Liver (tissue), 3 donors: ENCODE measurements around the gene PRSS8.

Source experiments
- EGR1 ChIP-seq, 2 donors: IDR thresholded peaks; 2 replicates each; pipeline ENCODE4 v1.6.1; 2016 to 2018; ENCODE audit warnings: antibody characterized with exemption in 2 of 2, low read depth in 2 of 2
- GABPA ChIP-seq, 2 donors: IDR thresholded peaks in 1 of 2; conservative IDR thresholded peaks in 1 of 2; 2 replicates each; pipeline ENCODE4 v1.6.1; 2016; ENCODE audit warnings: antibody characterized with exemption in 2 of 2, mild to moderate bottlenecking in 1 of 2, moderate library complexity in 1 of 2
- HNF4A ChIP-seq, 2 donors: conservative IDR thresholded peaks; 2 replicates each; pipeline ENCODE4 v1.6.1; 2016; ENCODE audit warnings: antibody characterized with exemption in 2 of 2, mild to moderate bottlenecking in 2 of 2
- JUND ChIP-seq, 2 donors: IDR thresholded peaks; 2 replicates each; pipeline ENCODE4 v1.6.1; 2016; ENCODE audit warnings: antibody characterized with exemption in 2 of 2
- NR2F2 ChIP-seq: IDR thresholded peaks from 2 replicates; pipeline ENCODE4 v1.6.1; 2016; ENCODE audit warnings: antibody characterized with exemption
- RAD21 ChIP-seq, 2 donors: IDR thresholded peaks; 2 replicates each; pipeline ENCODE4 v1.6.1; 2016; ENCODE audit warnings: antibody characterized with exemption in 2 of 2, mild to moderate bottlenecking in 2 of 2
- REST ChIP-seq: IDR thresholded peaks from 2 replicates; pipeline ENCODE4 v1.6.1; 2016; ENCODE audit warnings: antibody characterized with exemption, mild to moderate bottlenecking
- RXRA ChIP-seq, 2 donors: IDR thresholded peaks; 2 replicates each; pipeline ENCODE4 v1.6.1; 2017 to 2018; ENCODE audit warnings: antibody characterized with exemption in 2 of 2, mild to moderate bottlenecking in 1 of 2
- TAF1 ChIP-seq: conservative IDR thresholded peaks from 2 replicates; pipeline ENCODE4 v1.6.1; 2016; ENCODE audit warnings: antibody characterized with exemption, mild to moderate bottlenecking
- YY1 ChIP-seq: IDR thresholded peaks from 2 replicates; pipeline ENCODE4 v1.6.1; 2016; ENCODE audit warnings: antibody characterized with exemption, mild to moderate bottlenecking
- ZBTB33 ChIP-seq: IDR thresholded peaks from 2 replicates; pipeline ENCODE4 v1.6.1; 2016; ENCODE audit warnings: antibody characterized with exemption
- TF ChIP-seq, protein P1 (sequence below): fragments of 150-350 bp; IDR thresholded peaks from 2 replicates; pipeline ENCODE4 v1.5.1; 2017; ENCODE audit warnings: improper control_type of control experiment, low read depth, low read length; ENCODE audit not compliant: missing input control
- TF ChIP-seq, protein P2 (sequence below): IDR thresholded peaks from 2 replicates; pipeline ENCODE4 v1.6.1; 2016; ENCODE audit warnings: antibody characterized with exemption
- TF ChIP-seq, protein P3 (sequence below): IDR thresholded peaks from 2 replicates; pipeline ENCODE4 v1.6.1; 2016; ENCODE audit warnings: antibody characterized with exemption
- donor health status: healthy.
- donor health status: healthy.

DNA sequence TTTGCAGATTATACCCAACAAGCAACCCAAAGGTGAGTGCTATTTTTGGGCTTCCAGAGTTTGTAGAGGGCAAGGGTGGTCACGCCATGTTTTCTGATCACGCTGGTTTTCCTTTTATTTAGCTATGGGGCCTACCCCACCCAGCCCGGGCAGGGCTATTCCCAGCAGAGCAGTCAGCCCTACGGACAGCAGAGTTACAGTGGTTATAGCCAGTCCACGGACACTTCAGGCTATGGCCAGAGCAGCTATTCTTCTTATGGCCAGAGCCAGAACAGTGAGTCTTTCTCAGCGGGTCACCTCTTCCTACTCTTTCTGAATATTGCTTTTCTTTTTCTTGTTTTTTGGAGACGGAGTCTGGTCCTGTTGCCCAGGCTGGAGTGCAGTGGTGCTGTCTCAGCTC lies 46.9 kb upstream of the PRSS8 start:
- TF ChIP-seq NR2F2 = no peak
- TF ChIP-seq, protein P1, sequence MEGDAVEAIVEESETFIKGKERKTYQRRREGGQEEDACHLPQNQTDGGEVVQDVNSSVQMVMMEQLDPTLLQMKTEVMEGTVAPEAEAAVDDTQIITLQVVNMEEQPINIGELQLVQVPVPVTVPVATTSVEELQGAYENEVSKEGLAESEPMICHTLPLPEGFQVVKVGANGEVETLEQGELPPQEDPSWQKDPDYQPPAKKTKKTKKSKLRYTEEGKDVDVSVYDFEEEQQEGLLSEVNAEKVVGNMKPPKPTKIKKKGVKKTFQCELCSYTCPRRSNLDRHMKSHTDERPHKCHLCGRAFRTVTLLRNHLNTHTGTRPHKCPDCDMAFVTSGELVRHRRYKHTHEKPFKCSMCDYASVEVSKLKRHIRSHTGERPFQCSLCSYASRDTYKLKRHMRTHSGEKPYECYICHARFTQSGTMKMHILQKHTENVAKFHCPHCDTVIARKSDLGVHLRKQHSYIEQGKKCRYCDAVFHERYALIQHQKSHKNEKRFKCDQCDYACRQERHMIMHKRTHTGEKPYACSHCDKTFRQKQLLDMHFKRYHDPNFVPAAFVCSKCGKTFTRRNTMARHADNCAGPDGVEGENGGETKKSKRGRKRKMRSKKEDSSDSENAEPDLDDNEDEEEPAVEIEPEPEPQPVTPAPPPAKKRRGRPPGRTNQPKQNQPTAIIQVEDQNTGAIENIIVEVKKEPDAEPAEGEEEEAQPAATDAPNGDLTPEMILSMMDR = no peak
- TF ChIP-seq TAF1 = no peak
- TF ChIP-seq, protein P2, sequence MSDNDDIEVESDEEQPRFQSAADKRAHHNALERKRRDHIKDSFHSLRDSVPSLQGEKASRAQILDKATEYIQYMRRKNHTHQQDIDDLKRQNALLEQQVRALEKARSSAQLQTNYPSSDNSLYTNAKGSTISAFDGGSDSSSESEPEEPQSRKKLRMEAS = no peak
- no peak for TF ChIP-seq REST
- no peak for TF ChIP-seq EGR1 (IDR thresholded peaks at IDR 0.05; ENCODE audit: low read depth in 2 of 2)
- TF ChIP-seq RXRA (IDR thresholded peaks at IDR 0.05) = no peak
- TF ChIP-seq JUND (IDR thresholded peaks at IDR 0.05) = no peak
- no peak for TF ChIP-seq HNF4A (conservative IDR thresholded peaks at IDR 0.05)
- no peak for TF ChIP-seq ZBTB33
- no peak for TF ChIP-seq GABPA (IDR thresholded peaks at IDR 0.05 in 1 of 2, conservative IDR thresholded peaks at IDR 0.05 in 1 of 2)
- no peak for TF ChIP-seq YY1
- TF ChIP-seq, protein P3, sequence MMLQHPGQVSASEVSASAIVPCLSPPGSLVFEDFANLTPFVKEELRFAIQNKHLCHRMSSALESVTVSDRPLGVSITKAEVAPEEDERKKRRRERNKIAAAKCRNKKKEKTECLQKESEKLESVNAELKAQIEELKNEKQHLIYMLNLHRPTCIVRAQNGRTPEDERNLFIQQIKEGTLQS = no peak
- TF ChIP-seq RAD21 (IDR thresholded peaks at IDR 0.05) = no peak
